HG03521 (cell line): ENCODE measurements around the gene APC2.

Experiments
- ATAC-seq: cut with Tn5 transposase; IDR thresholded peaks from one replicate; pipeline ENCODE4 v1.9.1; 2021; ENCODE audit warnings: mild to moderate bottlenecking, moderate library complexity; ENCODE audit not compliant: unreplicated experiment

APC2 gene

GRCh38 chr19:1460033-1460995 lies 10.4 kb downstream of the APC2 start:
- ATAC-seq: no peak

GRCh38 chr19:1461862-1462261 lies 11.9 kb downstream of the APC2 start:
- ATAC-seq: no peak

GRCh38 chr19:1465191-1466016 lies 15.5 kb downstream of the APC2 start:
- ATAC-seq: no peak

GRCh38 chr19:1466018-1466460 lies 16.1 kb downstream of the APC2 start:
- ATAC-seq: no peak

DNA sequence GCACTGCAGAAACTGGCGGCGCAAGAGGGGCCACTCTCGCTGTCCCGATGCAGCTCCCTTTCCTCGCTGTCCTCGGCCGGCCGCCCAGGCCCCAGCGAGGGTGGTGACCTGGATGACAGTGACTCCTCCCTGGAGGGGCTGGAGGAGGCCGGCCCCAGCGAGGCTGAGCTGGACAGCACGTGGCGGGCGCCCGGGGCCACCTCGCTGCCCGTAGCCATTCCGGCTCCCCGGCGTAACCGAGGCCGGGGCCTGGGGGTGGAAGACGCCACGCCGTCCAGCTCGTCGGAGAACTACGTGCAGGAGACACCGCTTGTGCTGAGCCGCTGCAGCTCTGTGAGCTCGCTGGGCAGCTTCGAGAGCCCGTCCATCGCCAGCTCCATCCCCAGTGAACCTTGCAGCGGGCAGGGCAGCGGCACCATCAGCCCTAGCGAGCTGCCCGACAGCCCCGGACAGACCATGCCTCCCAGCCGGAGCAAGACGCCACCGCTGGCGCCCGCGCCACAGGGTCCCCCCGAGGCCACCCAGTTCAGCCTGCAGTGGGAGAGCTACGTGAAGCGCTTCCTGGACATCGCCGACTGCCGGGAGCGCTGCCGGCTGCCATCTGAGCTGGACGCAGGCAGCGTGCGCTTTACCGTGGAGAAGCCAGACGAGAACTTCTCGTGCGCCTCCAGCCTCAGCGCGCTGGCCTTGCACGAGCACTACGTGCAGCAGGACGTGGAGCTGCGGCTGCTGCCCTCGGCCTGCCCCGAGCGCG lies 16.7 kb downstream of the APC2 start:
- no peak for ATAC-seq

GRCh38 chr19:1467215-1467489 lies 17.2 kb downstream of the APC2 start:
- ATAC-seq: no peak

GRCh38 chr19:1467490-1468273 lies 17.8 kb downstream of the APC2 start:
- no peak for ATAC-seq

GRCh38 chr19:1468274-1468820 lies 18.4 kb downstream of the APC2 start:
- ATAC-seq: no peak

- no peak for ATAC-seq
Observed at GRCh38 chr19:1468821-1469254, 18.9 kb downstream of the APC2 start.

GRCh38 chr19:1469255-1470054 lies 19.5 kb downstream of the APC2 start:
- no peak for ATAC-seq

DNA sequence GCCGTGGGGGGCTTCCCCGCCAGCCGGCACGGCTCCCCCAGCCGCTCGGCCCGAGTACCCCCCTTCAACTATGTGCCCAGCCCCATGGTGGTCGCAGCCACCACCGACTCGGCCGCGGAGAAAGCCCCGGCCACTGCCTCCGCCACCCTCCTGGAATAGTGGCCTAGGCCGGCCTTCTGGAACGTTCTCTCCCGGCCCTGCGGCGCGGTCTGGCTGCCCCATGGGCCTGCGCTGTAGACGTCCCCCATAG lies 20.1 kb downstream of the APC2 start:
- no peak for ATAC-seq

- ATAC-seq: no peak
Observed at GRCh38 chr19:1470305-1471009, 20.5 kb downstream of the APC2 start.

DNA sequence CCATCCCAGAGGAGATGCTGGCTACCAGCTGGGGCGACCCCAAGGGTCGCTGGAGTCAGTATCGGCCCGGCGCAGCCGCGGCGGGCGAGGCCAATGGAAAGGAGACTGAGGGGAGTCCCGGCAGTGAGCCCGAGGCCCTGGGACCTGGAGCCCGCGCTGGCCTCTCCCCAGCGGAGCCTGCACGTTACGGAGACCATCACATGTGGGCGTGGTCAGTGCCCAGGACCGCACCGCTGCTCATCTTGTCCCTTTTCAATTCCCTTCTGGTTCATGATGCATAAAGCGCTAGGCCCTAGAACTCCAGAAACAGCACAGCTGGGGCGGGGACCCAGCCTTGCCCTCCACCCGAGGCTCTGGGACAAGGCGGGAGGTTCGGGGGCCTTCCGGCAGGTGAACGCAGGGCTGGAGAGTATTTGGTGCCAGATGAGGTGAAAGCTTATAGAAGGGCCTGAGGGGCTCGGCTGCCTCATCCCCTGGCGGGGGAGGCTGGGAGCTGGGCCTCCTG lies 21.1 kb downstream of the APC2 start:
- ATAC-seq: no peak

DNA sequence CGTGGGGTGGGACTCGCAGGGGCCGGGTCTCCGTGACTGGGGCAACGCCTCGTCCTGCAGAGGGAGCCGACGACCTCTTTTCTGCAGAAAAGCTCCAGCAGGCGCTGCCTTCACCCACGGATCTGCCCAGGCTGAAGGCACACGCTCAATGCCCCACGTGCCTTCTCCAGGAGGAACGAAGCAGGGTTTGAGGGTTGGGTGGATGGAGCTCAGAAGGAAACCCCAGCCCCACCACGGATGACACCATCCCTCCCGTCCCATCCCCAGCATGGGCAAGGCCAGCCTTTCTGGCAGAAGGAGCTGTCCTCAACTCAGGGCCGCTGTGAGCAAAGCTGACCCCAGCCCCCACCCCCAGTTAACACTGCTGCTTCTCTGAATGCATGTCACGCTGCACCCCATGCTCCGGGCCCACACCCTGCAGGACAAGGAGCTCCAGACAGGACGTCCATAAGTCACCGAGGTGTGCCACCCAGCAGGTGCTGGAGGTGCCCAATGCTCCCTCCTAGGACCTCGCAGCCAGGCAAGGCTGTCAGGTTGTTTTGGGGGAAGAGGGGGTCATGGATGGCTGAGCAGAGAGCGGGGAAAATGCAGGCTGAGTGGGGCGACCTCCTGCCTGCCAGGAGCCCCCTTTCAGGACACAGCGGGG lies 21.7 kb downstream of the APC2 start:
- ATAC-seq: no peak

- ATAC-seq: no peak
Observed at GRCh38 chr19:1472231-1473084, 22.5 kb downstream of the APC2 start.

DNA sequence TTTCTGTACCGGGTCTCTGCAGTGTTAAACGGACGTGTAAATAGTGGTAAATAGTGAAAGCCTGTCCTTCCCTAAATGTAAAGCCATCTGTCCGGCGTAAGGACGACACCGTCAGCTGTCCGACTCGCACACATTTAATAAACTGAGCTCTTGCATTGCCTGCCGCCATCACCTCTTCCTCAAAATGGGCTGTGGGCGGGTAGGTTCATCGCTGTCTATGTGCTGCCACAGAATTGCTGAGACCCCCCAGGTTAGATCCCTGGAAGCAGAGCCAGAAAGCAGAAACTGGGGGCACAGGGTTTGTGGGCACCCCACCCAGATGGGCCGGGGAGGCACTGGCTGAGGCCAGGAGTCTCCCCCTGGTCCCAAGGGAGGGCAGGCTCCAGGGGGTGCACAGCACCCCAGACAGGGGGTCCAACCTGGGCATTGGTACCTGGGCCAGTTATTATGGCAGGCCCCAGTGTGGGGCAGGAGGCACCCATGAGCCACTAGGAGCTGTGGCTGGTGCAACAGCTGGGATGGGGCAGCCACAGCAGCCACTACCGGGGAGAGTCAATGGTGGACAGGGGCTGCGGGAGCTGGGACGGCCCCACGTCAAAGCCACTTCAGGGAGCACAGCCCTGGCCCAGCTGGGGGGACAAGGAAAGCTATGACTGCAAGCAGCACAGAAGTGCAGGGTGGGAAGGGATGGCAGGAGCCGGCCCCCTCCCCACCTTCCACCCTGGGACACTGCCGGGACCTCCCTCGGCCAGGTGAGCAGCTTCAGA lies 23.3 kb downstream of the APC2 start:
- ATAC-seq: no peak
